ENCODE measurements around the gene ZSCAN29.
"Not testable (repeated sequence)": the region's sequence is repeated elsewhere in the genome, so short reads cannot be mapped to it uniquely, and the experiment has no call there.

Gene ZSCAN29

GRCh38 chr15:43370975-43371974, at the start of gene ZSCAN29, which contains the start of gene TUBGCP4:
TSS of gene ZSCAN29 (minus strand) at chr15:43371043. CDS start at chr15:43369913, 1,130 bp downstream.
TSS of gene TUBGCP4 (plus strand) at chr15:43371101. CDS start at chr15:43371355, 254 bp downstream.
- DNase-seq (ENCODE audit: low spot score): peak; percentile 74

- no peak for DNase-seq (ENCODE audit: low spot score)
Measured at GRCh38 chr15:43420435-43420834, 49.6 kb upstream of the ZSCAN29 start.

- DNase-seq (ENCODE audit: low spot score): no peak
Measured at GRCh38 chr15:43414196-43414595, 43.4 kb upstream of the ZSCAN29 start.

- no peak for DNase-seq (ENCODE audit: low spot score)
Measured at GRCh38 chr15:43412096-43412495, 41.3 kb upstream of the ZSCAN29 start.

- DNase-seq (ENCODE audit: low spot score): no peak
Measured at GRCh38 chr15:43410572-43411214, 39.9 kb upstream of the ZSCAN29 start.

- no peak for DNase-seq (ENCODE audit: low spot score)
Measured at GRCh38 chr15:43408789-43409188, 37.9 kb upstream of the ZSCAN29 start.

- DNase-seq (ENCODE audit: low spot score): no peak
Measured at GRCh38 chr15:43406808-43407207, 36.0 kb upstream of the ZSCAN29 start.

GRCh38 chr15:43406189-43406588, 35.3 kb upstream of the ZSCAN29 start:
- no peak for DNase-seq (ENCODE audit: low spot score)

- DNase-seq (ENCODE audit: low spot score): no peak
Measured at GRCh38 chr15:43404130-43404529, 33.3 kb upstream of the ZSCAN29 start.

- no peak for DNase-seq (ENCODE audit: low spot score)
Measured at GRCh38 chr15:43403616-43404015, 32.8 kb upstream of the ZSCAN29 start.

- no peak for DNase-seq (ENCODE audit: low spot score)
Measured at GRCh38 chr15:43402255-43402654, 31.4 kb upstream of the ZSCAN29 start.

GRCh38 chr15:43393592-43393991, 22.7 kb upstream of the ZSCAN29 start:
- not testable (repeated sequence) for DNase-seq (ENCODE audit: low spot score)

- no peak for DNase-seq (ENCODE audit: low spot score)
Measured at GRCh38 chr15:43390723-43391122, 19.9 kb upstream of the ZSCAN29 start.

- DNase-seq (ENCODE audit: low spot score): no peak
Measured at GRCh38 chr15:43383070-43383469, 12.2 kb upstream of the ZSCAN29 start.

GRCh38 chr15:43382310-43382709, 11.5 kb upstream of the ZSCAN29 start:
- no peak for DNase-seq (ENCODE audit: low spot score)

- DNase-seq (ENCODE audit: low spot score): no peak
Measured at GRCh38 chr15:43378601-43379000, 7.8 kb upstream of the ZSCAN29 start.

GRCh38 chr15:43376017-43376705, 5.3 kb upstream of the ZSCAN29 start:
- DNase-seq (ENCODE audit: low spot score): peak; percentile 43

- peak; percentile 32 for DNase-seq (ENCODE audit: low spot score)
Measured at GRCh38 chr15:43370310-43370974, 401 bp downstream of the ZSCAN29 start.

- DNase-seq (ENCODE audit: low spot score): no peak
Measured at GRCh38 chr15:43361313-43361903, 9.4 kb downstream of the ZSCAN29 start.

- no peak for DNase-seq (ENCODE audit: low spot score)
Measured at GRCh38 chr15:43360821-43361220, 10.0 kb downstream of the ZSCAN29 start.

- no peak for DNase-seq (ENCODE audit: low spot score)
Measured at GRCh38 chr15:43352693-43353382, 18.0 kb downstream of the ZSCAN29 start.
